ENCODE data around the gene KRTAP12-4.
"Not testable (repeated sequence)": the region's sequence is repeated elsewhere in the genome, so short reads cannot be mapped to it uniquely, and the experiment has no call there.

Gene KRTAP12-4, protein sequence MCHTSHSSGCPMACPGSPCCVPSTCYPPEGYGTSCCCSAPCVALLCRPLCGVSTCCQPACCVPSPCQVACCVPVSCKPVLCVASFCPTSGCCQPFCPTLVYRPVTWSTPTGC

DNA sequence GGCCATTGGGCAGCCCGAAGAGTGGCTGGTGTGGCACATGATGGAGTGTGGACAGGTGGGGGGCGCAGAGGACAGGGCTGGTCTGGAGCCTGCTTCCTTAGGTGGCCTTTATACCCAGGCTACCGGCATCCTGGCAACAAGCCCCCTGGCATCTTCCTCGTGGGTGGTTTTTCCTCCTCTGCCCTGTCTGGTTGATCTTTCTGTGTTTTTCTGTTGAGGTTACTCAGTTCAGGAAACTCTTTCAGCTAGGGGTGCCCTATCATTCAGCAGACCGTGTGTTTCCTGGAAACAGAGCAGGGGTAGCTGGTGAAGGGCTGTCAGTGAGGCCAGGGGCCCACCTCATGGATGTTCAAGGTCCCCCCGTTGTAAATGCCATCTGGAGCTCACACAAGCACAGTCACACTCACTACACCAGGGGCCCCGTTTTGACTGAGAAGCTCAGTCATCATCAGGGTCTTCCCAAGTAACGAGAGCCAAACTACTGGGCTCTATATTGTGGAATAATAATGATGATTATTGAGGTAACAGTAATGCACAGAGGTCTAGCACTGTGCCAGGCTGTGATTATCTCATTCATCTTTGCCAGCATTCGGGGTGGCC lies at the start of gene KRTAP12-4:
KRTAP12-4 (minus strand) TSS at position 84 of the 600 bp plus-strand sequence; CDS start at position 39, 45 bp downstream.
- no peak for DNase-seq

DNA sequence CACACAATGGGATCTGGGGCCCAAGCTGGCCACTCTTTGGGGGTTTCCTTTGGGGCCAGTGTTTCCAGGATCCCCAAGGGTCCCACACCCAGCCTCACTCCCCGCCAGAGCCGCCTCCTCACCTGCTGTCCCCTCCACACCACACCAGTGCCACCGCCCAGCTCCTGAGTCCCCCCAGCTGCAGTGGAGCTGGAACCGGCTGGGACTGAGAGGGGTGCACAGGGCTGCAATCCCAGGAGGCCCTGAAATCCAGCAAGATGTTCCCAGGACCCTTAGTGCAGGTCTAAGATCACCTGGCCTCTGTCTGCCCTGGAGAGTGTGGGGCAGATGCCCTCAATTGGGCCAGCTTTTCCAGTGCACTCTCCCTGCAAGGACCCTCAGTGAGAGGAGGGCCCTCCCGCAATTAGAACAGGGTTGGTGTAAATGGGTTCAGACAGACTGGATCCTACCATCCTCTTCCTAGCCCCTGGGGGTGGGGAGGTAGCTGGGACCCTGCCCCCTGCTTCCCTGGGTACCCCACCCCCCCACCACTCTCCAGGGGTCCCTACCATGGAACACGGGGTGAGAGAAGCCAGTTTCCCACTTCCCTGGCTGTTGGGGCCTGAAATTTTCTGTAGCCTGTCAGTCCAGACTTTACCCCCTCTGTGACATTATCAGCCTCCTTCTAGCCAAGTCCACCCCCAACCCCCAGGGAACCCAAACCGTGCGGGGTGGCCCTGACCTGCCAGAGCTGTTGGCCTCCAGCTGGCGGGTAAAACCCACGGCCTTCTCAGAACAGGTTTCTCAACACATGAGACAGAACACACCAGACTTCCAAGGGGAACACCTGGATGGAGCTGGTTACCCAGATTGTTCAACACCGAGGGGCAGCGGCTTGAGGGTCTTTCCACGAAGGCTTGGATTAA lies 49.5 kb upstream of the KRTAP12-4 start:
- DNase-seq, result no peak

DNA sequence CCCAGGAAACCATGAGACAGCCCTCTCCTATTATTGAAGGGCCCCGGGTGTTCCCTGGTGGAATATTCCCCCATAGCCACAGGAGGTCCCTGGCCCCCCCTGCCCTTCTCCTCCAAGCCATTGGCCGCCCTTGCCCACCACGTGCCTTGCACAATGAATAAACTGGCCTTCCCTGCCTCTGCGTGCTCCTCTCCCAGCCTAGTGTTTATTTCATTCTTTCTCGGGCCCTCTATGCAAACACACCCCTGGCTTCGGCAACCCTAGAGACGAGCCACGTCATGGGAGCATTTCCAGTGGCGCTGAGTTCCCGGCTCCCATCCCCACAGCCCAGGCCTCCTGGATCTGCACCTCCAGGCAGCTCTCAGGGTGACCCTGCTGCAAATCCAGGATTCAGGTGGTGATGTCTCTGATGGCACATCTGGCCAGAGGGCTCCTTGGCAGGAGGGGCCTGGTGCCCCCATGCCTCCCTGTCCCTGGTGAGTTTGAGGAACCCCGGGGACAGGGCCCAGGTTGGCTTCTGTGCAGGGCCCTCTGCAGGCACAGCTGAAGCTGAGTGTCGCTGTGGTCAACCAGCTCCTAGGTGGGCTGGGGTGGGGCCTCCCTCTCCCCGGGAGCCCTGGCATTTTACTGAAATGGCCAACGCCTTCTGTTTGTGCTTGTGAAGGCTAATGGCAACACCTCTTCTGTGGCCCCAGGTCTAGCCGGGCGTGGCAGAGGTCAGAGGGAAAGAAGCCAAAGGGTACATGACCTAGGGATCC lies 48.7 kb upstream of the KRTAP12-4 start:
- no peak for DNase-seq

DNA sequence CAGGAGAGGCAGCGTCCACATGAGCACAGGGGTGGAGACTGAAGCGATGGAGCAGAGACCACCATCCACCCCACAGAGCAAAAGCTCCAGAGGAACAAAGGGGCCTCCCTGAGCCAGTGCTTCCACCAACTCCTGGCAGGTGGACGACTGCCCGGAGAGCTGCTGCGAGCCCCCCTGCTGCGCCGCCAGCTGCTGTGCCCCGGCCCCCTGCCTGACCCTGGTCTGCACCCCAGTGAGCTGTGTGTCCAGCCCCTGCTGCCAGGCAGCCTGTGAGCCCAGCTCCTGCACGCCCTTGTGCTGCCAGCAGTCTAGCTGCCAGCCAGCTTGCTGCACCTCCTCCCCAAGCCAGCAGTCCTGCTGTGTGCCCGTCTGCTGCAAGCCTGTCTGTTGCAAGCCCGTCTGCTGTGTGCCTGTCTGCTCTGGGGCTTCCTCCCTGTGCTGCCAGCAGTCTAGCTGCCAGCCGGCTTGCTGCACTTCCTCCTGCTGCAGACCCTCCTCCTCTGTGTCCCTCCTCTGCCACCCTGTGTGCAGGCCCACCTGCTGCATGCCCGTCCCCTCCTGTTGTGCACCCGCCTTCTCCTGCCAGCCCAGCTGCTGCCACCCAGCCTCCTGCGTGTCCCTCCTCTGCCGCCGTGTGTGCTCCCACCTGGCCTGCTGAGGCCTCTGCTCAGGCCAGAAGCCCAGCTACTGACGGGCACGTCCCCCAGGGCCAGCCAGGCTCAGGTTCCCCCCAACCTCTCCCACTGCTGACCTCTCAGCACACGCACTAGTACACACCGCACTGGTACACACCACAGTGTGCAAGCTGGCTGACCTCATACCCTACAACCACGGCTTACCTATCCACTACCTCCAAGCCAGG lies 47.9 kb upstream of the KRTAP12-4 start:
- no peak for DNase-seq

DNA sequence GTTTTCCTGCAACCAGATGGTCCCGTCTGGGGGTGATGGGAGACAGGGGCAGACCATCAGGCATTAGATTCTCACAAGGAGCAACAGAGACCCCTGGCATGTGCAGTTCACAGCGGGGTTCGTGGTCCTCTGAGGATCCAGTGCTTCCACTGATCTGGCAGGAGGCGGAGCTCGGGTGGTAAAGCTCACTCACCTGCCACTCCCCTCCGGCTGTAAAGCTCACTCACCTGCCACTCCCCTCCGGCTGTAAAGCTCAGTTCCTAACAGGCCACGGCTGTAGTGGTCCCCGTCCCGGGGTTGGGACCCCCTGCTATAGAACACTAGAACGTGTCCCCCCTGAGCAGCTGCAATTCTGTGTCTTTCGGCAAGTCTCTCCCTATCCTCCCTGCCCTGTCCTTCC lies 47.1 kb upstream of the KRTAP12-4 start:
- DNase-seq, result no peak

DNA sequence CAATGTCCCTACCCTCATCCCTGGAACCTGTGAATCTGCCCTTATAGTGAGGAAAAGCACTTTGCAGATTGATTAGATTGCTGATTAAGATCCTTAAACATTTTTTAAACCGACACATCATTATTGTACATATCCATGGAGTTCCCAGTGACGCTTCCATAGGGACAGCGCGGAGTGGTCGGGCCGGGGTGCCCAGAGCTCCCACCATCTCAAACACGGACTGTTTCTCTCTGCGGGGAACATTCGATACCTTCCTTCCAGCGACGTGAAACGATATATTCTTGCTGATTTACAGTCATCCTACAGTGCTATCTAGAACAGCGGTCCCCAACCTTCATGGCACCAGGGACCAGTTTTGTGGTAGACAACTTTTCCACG lies 46.6 kb upstream of the KRTAP12-4 start:
- DNase-seq, result no peak

DNA sequence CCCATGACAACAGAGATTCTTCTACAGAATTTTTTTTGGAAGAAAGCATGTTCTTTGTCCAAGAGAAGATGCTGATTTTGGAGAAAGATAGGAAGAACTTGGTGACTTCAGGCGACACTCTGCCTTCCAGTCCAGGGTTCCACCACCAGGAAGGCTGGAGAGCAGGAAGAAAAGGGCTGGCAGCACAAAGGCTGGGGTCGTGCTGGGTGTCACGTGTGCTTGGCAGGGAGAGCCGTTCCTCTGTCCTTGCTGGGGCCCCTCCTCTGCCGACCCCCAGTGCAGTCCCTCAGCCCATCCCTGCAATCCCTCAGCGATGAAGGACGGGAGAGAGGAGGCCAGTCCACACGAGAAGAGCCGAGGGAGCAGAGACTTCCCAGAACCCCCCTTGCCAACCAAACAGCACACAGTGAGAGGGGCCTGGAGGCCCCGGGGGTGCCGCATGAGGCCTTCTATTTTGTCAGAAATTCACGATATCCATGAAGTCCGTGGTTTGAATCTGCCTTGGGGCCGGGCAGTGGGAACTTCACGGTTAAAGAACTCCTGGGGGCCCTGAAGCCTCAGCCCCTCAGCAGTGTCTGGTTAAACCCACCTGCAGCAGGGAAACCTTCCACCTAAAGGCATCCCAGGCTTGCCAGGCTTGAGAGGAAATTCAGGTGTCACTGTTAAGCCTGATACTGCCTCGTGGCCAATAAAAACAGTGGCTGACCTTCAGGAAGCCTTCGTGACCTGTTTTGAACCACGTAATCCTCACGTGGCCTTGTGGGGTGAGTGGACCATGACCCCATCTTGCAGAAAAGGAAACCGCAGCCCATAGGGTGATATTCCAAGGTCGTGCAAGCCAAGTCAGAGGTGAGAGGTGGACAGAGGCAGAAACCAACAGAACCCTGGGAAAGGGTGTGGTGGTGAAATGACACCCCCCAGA lies 45.9 kb upstream of the KRTAP12-4 start:
- DNase-seq, result no peak

DNA sequence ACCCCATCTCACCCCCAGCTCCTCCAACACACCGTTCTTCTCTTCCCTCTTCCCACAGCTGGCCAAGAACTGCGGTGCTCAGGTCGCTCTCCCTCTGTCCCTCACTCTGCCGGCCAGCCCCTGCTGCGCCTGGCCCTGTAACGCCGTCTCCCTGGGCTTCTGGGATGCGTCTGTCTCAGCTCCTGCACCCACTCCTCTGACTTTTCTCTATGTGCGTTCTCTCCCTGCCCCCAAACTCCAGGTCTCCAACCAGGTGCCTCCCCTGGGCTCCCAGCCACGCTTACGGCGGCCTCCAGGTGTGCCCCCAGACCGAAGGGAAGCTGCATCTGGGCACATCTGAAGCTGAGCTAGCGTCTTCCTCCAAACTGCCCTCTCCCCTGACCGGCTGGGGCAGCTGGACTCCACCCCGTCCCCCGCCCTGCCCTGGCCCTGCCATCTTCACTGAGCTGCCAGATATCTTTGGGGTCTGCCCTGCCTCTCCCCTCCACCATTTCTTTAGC lies 45.1 kb upstream of the KRTAP12-4 start:
- DNase-seq, result no peak

DNA sequence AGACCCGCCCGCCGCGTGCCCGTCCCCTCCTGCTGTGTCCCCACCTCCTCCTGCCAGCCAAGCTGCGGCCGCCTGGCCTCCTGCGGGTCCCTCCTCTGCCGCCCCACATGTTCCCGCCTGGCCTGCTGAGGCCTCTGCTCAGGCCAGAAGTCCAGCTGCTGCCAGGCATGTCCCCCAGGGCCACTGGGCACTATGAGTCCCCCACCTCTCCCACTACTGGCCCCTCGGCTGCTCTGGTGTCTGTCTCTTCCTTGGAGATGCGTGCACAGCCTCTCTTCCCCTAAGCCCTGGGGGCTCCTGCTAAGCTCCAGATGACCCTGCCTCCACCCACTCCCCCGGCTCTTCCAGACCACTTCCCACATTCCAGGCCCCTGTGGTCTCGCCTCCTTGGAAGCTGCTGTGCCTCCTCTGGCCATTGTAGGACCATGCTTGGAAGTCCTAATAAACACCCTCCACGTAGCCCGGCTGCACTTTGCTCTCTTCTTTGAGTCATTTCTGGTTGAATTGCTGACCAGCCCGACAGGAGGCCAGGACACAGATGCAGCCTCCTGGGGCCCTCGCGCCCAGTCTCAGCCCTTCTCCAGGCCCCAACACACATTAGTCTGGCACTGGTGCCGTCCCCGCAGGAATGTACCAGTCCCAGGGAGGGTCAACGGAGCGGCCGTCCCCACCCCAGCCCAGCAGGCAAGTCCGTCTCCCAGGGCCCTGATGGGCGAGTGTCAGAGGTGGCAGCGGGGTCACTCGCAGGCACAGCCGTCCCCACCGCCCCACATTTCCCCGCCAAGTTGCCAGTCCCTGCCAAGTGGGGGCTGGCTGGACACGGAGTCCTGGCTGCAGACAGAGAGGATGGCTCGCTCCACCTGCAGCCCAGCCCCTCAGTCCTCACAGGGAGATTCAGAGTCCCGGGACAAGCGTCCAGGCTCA lies 43.6 kb upstream of the KRTAP12-4 start:
- DNase-seq, result no peak

DNA sequence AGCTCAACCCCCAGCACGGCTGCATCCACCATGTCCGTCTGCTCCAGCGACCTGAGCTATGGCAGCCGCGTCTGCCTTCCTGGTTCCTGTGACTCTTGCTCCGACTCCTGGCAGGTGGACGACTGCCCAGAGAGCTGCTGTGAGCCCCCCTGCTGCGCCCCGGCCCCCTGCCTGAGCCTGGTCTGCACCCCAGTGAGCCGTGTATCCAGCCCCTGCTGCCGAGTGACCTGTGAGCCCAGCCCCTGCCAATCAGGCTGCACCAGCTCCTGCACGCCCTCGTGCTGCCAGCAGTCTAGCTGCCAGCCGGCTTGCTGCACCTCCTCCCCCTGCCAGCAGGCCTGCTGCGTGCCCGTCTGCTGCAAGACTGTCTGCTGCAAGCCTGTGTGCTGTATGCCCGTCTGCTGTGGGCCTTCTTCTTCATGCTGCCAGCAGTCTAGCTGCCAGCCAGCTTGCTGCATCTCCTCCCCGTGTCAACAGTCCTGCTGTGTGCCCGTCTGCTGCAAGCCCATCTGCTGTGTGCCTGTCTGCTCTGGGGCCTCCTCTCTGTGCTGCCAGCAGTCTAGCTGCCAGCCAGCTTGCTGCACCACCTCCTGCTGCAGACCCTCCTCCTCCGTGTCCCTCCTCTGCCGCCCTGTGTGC lies 42.8 kb upstream of the KRTAP12-4 start, which contains the start of gene KRTAP10-12:
KRTAP10-12 (plus strand) TSS at position 1 of the 639 bp plus-strand sequence; CDS start at position 31, 30 bp downstream.
- DNase-seq, result not testable (repeated sequence)

DNA sequence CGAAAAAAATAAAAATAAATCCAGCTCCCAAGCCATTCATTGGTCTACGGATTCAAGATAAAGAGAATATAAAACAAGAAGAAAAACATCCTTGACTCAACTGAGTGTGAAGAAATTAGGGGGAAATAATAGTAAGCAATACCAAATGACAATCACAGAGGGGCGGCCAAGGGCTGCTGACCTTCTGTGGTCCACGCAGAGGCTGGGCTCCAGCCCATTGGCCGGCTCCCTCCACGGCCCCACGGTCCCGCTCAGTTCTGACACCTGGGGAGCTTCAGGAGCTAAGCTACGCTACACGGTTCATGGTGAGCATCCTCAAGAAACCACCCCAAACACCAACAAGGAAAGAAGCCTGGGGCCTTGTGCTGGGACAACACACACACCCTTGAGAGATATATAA lies 42.1 kb upstream of the KRTAP12-4 start:
- DNase-seq, result no peak

DNA sequence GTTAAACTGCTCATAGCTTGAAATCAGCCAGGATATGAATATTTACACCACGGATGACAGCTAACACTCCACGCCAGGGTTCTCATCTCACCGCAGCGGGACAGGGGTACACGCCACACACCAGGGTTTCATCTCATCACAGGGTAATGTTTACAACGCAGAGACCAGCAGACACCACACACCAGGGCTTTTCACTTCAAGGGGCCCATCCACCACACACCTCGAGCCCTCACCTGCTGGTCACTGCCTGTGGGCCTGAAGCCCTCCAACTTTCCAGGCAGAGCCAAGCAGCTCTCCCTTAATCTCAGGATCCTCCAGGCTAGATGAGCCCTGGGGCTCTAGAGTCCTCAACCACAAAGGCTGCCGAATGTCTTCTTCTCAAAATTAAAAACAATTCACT lies 41.2 kb upstream of the KRTAP12-4 start:
- no peak for DNase-seq

DNA sequence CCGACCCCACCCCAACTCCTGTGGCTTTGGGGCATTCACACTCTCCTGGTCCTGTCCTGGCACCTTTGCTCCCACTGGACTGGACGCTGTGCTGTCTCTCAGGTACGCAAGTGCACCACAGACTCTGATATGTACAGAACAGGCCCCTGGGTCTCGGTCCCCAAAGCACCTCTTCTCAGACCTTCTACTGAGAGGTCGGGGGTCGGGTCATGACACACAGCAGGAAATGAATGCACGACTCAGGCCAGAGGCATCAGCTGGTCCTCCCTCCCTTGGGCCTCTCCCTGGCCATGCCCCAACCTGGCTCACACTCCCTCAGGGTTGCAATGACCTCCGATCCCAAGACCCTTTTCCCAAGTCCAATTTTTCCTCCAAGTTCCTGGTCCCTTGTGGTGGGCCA lies 40.7 kb upstream of the KRTAP12-4 start:
- no peak for DNase-seq

DNA sequence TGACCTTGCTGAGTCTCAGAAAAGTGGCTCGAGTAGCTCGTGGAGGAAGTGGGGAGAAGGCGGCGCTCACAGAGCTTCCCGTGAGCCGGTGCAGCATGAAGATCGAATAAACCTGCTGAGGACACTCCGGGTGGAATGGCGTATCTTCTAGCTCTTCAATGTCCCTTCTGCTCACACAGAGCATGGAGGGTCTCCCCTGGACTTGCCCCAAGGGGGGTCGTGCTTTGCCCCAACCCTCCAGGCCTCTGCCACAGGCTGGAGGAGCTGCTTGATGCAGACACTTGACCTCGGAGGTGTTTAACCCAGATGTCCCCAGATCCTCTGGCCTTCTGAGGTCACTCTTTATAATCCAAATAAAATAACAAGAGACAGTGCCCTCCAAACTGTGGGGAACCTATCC lies 40.3 kb upstream of the KRTAP12-4 start:
- no peak for DNase-seq

DNA sequence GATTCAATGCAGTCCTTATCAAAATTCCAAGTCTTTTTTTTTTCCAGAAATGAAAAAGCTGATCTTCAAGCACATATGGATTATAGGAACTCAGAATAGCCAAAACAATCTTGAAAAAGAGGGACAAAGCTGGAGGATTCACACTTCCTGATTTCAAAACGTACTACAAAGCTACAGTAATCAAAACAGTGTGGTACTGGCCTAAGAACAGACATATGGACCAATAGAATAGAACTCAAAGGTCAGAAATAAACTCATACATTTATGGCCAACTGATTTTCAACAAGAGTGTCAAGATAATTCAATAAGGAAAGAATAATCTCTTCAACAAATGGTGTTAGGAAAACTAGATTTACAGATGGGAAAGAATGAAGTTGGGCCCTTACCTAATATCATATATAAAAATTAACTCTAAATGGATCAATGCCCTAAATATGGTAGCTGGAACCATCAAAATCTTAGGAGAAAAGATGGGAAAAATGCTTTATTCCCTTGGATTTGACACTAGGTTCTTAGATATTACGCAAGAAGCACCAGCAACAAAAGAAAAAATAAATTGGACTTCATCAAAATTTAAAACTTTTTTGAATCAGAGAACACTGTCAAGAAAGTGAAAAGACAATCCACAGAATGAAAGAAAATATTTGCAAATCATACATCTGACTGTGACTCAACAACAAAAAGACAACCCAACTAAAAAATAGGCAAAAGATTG lies 38.5 kb upstream of the KRTAP12-4 start:
- DNase-seq, result no peak

DNA sequence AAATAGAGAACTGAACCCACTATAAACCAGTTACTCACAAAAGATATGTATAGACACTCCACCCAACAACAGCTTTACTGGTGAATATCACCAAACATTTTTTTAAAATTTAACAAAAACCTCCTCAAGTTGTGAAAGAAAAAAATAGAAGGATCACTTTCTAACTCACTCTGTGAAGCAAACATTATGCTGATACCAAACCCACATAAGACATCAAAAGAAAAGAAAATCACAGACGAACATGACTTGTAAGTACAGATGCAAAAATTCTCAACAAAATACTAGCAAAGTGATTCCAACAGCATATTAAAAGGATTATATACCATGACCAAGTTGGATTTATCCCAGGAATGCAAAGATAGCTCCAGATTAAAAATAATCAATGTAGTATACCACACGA lies 37.2 kb upstream of the KRTAP12-4 start:
- no peak for DNase-seq

DNA sequence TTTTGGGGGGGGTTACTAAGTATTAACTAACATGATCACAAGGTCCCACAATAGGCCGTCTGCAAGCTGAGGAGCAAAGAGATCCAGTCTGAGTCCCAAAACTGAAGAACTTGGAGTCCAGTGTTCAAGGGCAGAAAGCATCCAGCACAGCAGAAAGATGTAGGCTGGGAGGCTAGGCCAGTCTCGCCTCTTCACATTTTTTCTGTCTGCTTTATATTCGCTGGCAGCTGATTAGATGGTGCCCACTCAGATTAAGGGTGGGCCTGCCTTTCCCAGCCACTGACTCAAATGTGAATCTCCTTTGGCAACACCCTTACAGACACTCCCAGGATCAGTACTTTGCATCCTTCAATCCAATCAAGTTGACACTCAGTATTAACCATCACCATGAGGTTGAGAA lies 35.3 kb upstream of the KRTAP12-4 start:
- DNase-seq, result not testable (repeated sequence)

DNA sequence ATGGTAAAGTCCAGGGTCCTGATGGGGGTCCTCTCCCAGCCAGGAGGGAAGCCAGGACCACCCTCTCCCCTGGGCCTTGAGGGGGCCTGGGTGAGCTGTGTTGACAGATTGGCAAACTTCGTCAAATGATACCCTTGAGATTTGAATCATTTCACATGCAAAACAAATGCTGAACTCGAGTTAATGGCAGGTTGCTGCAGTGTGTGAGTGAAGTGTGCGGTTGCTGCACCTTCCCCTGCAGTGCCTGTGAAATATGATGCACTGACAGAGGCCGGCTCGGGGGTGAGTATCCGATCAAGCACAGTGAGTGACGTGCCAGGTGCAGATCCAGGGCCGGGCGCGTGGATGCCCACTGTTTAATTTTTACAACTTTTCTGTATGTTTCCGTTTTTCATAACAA lies 33.2 kb upstream of the KRTAP12-4 start:
- no peak for DNase-seq

Measured in NCI-H1048 (cell line).